ENCODE measurements around the gene SLC25A18. TPM values are rescaled to one million over a fixed set of nuclear protein-coding genes. Genes with fewer than 3 reads are reported as not detected.

SLC25A18 gene
- total and polyA plus RNA-seq, 2 of the 8 experiments (the other 6 are each of a cell fraction or from before 2014, with no cell fraction given): 2.8 to 2.9 TPM

DNA sequence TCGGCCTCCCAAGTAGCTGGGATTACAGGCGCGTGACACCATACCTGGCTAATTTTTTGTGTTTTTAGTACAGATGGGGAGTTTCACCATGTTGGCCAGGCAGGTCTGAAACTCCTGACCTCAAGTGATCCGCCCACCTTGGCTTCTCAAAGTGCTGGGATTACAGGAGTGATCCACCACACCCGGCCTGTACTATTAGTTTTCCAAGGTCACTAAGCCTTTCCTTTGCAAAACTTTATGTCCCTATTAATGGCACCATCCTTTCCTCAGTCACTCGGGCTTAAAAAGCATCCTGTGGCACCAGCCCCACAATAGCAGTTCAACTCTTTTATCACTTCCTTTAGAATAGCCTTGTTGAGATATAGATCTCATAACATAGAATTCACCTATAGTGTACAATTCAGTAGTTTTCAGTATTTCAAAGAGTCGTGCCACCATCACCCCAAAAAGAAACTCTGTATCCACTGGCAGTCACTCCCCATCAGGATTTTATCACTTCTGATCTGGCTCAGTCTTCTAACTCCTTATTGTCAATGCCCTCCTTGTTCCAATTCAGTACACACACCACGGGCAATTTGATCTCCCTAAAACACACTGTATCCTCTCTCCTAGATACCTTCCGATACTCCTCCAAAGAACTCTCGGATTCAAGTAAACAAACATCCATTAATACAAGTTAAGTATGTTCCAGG lies 74.3 kb downstream of the SLC25A18 start (continued):
- TF ChIP-seq TAF1 (IDR thresholded peaks at IDR 0.05; ENCODE audit: low read depth, low read length) (no peak), CEBPB (IDR thresholded peaks at IDR 0.05; ENCODE audit: low read depth, low read length) (no peak), RBBP5 (IDR thresholded peaks at IDR 0.05; ENCODE audit: borderline replicate concordance, low read depth, low read length) (no peak)
